Suprapubic skin (tissue), 4 donors: ENCODE data around the gene LITAFD. TPM values are rescaled to one million over a fixed set of nuclear protein-coding genes. Genes with fewer than 3 reads are reported as not detected.
"Not testable (repeated sequence)": the region's sequence is repeated elsewhere in the genome, so short reads cannot be mapped to it uniquely, and the experiment has no call there.

Experiments used
- DNase-seq, 2 donors: peaks; one replicate each; pipeline ENCODE4 v3.0.0-alpha.2; 2019; ENCODE audit warnings: low spot score in 2 of 2
- H3K27ac ChIP-seq: fragments of 200-600 bp; sonication (generic); one replicate; pipeline ENCODE4 v1.5.1; 2019
- H3K27me3 ChIP-seq: fragments of 200-600 bp; sonication (generic); one replicate; pipeline ENCODE4 v1.5.1; 2019
- H3K36me3 ChIP-seq: fragments of 200-600 bp; sonication (generic); one replicate; pipeline ENCODE4 v1.5.1; 2019
- H3K4me1 ChIP-seq: fragments of 200-600 bp; sonication (generic); one replicate; pipeline ENCODE4 v1.5.1; 2019
- H3K4me3 ChIP-seq: fragments of 200-600 bp; sonication (generic); one replicate; pipeline ENCODE4 v1.5.1; 2019; ENCODE audit warnings: mild to moderate bottlenecking
- H3K9me3 ChIP-seq: fragments of 200-600 bp; sonication (generic); one replicate; pipeline ENCODE4 v1.5.1; 2019
- CTCF ChIP-seq, 2 donors: fragments of 200-600 bp in 1 of 2; fragments of 450-650 bp in 1 of 2; sonication (generic) in 1 of 2; IDR thresholded peaks; one replicate each; pipeline ENCODE4 v1.5.1; 2016 to 2019; ENCODE audit warnings: antibody characterized with exemption in 2 of 2, mild to moderate bottlenecking in 1 of 2, moderate library complexity in 1 of 2
- EP300 ChIP-seq: sonication (generic); formaldehyde crosslinking; IDR thresholded peaks from one replicate; pipeline ENCODE4 v1.6.1; 2017; ENCODE audit warnings: antibody characterized with exemption
- POLR2A ChIP-seq, 2 donors: fragments of 450-650 bp; IDR thresholded peaks; one replicate each; pipeline ENCODE4 v1.6.1; 2017; ENCODE audit warnings: antibody characterized with exemption in 2 of 2, mild to moderate bottlenecking in 2 of 2, moderate library complexity in 2 of 2
- POLR2AphosphoS5 ChIP-seq, 3 donors: sonication (generic); formaldehyde crosslinking; IDR thresholded peaks; one replicate each; pipeline ENCODE4 v1.6.1; 2017; ENCODE audit warnings: antibody characterized with exemption in 3 of 3
- WGBS: methylation state at CpG from one replicate; pipeline ENCODE4 v1.1.5; 2018; 5-methylcytosine and 5-hydroxymethylcytosine counted together
- total RNA-seq, 4 donors: library from RNA; depleted of rRNA; stranded (reverse); fragments of >200 nt; gene quantifications; one replicate each; pipeline ENCODE4 v1.1.0, GENCODE V29; 2016

The LITAFD gene
- not detected for total RNA-seq

- H3K36me3 ChIP-seq = no peaks in the 10 kb centered on the region
- WGBS = 82% methylated on average over 7 of the region's 10 CpGs
- H3K27ac ChIP-seq = no peak within 1 kb of the TSS
- no peak for DNase-seq
- H3K27me3 ChIP-seq = peaks cover 6% of the 10 kb centered on the region
- no peak within 1 kb of the TSS for H3K4me3 ChIP-seq
- H3K4me1 ChIP-seq = peaks cover 30% of the 10 kb centered on the region
- TF ChIP-seq POLR2A (IDR thresholded peaks at IDR 0.05) = no peak
- no peak for TF ChIP-seq CTCF (IDR thresholded peaks at IDR 0.05)
- no peak for TF ChIP-seq POLR2AphosphoS5 (IDR thresholded peaks at IDR 0.05)
- TF ChIP-seq EP300 = no peak
- H3K9me3 ChIP-seq = no peaks in the 10 kb centered on the region
These were observed at the start of gene LITAFD for GRCh38 chr16:8882041-8882617. Gene LITAFD (plus strand): TSS chr16:8882351. CDS start chr16:8884356, 2,005 bp downstream.

- peaks cover 38% of the 10 kb centered on the region for H3K36me3 ChIP-seq
- no peak overlapping the region for H3K27ac ChIP-seq
- H3K4me3 ChIP-seq = no peak overlapping the region
- H3K4me1 ChIP-seq = peaks cover 4% of the 10 kb centered on the region
- 79% methylated on average over 15 of the region's 16 CpGs for WGBS
- no peaks in the 10 kb centered on the region for H3K27me3 ChIP-seq
- TF ChIP-seq CTCF (IDR thresholded peaks at IDR 0.05) (no peak), POLR2AphosphoS5 (IDR thresholded peaks at IDR 0.05) (no peak), POLR2A (IDR thresholded peaks at IDR 0.05) (no peak), EP300 (no peak)
- no peaks in the 10 kb centered on the region for H3K9me3 ChIP-seq
- DNase-seq = no peak
These were observed 49.4 kb upstream of the LITAFD start for GRCh38 chr16:8832717-8833105.

- WGBS = 88% methylated on average over 7 of the region's 7 CpGs
These were observed 45.4 kb upstream of the LITAFD start for GRCh38 chr16:8836797-8837196.

GRCh38 chr16:8837594-8837993, 44.6 kb upstream of the LITAFD start:
- not testable (repeated sequence) for H3K27me3 ChIP-seq, H3K4me3 ChIP-seq, H3K36me3 ChIP-seq, DNase-seq, H3K27ac ChIP-seq, H3K4me1 ChIP-seq, H3K9me3 ChIP-seq
- 94% methylated on average over 15 of the region's 15 CpGs for WGBS

More at GRCh38 chr16:8836797-8837196, 45.4 kb upstream of the LITAFD start:
- not testable (repeated sequence) for H3K27me3 ChIP-seq, H3K36me3 ChIP-seq, DNase-seq, H3K9me3 ChIP-seq, H3K27ac ChIP-seq, H3K4me3 ChIP-seq, H3K4me1 ChIP-seq

GRCh38 chr16:8842016-8842415, 40.1 kb upstream of the LITAFD start:
- not testable (repeated sequence) for H3K9me3 ChIP-seq, H3K4me3 ChIP-seq, H3K4me1 ChIP-seq, H3K27ac ChIP-seq, DNase-seq, H3K36me3 ChIP-seq, H3K27me3 ChIP-seq
- WGBS = 72% methylated on average over 4 of the region's 4 CpGs

- H3K9me3 ChIP-seq, DNase-seq, H3K4me3 ChIP-seq, H3K27me3 ChIP-seq, H3K4me1 ChIP-seq, H3K27ac ChIP-seq, H3K36me3 ChIP-seq: not testable (repeated sequence)
- 78% methylated on average over 8 of the region's 12 CpGs for WGBS
These were observed 38.9 kb upstream of the LITAFD start for GRCh38 chr16:8843296-8843695.

GRCh38 chr16:8845699-8846298, 36.4 kb upstream of the LITAFD start:
- H3K27me3 ChIP-seq = no peaks in the 10 kb centered on the region
- H3K4me3 ChIP-seq = no peak overlapping the region
- H3K4me1 ChIP-seq = peaks cover 11% of the 10 kb centered on the region
- WGBS = 84% methylated on average over 7 of the region's 7 CpGs
- peaks cover 29% of the 10 kb centered on the region for H3K36me3 ChIP-seq
- TF ChIP-seq EP300 (no peak), POLR2A (IDR thresholded peaks at IDR 0.05) (no peak), POLR2AphosphoS5 (IDR thresholded peaks at IDR 0.05) (no peak), CTCF (IDR thresholded peaks at IDR 0.05) (no peak)
- no peaks in the 10 kb centered on the region for H3K9me3 ChIP-seq
- H3K27ac ChIP-seq = no peak overlapping the region
- DNase-seq = no peak
